ENCODE data around the gene NKAIN1.
A peak's percentile ranks its signal among the peaks of the same experiment; 100 is the strongest.

The NKAIN1 gene

DNA sequence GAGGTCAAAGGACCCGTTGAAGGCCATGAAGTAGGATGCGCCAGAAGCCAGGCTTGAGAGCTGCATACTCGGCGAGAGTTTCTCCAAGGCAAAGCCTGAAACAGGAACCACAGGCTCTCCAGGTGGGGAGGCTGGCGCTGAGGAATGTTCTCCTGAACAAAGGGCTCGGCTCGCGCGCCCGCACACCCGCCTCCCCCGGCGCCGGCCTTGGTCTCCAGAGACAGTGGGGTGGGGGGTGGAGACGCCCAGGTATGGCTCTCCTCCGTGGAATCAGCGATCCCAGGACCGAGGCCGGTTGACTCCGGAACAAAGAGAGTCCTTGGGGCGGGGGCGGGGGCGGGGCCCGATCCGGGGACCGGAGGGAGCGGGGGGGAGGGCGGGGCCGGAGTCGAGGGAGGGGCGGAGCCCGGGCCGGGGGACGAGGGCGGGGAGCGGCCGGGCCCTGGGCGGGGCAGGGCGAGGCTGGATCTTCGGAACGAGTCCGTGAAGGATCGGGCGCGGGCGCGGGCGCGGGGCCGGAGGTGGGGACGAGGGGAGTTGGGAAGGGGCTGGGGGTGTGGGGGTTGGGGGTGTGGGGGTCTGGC lies 85.0 kb downstream of the NKAIN1 start:
- peak overlapping the region; percentile 32 for H2BK120ac ChIP-seq (ENCODE audit: low read depth, low read length)
- H2BK15ac ChIP-seq (replicated peaks; ENCODE audit: low read depth): no peak overlapping the region
- H4K5ac ChIP-seq (ENCODE audit: low read length): peak overlapping the region; percentile 14
- no peaks in the 10 kb centered on the region for H3K27me3 ChIP-seq (ENCODE audit: insufficient read depth, low read length, poor library complexity)
- H2AK5ac ChIP-seq (ENCODE audit: low read length): no peak overlapping the region
- H3K4me2 ChIP-seq (ENCODE audit: low read length): peak overlapping the region; percentile 5
- no peak overlapping the region for H2BK5ac ChIP-seq (ENCODE audit: low read length)
- H3K36me3 ChIP-seq (ENCODE audit: control insufficient read depth, insufficient read depth, low read length): no peaks in the 10 kb centered on the region
- peak overlapping the region; percentile 73 for H3K9ac ChIP-seq (ENCODE audit: low read length)
- H3K18ac ChIP-seq (ENCODE audit: low read length): peak overlapping the region; percentile 97
- H3K79me2 ChIP-seq (ENCODE audit: control insufficient read depth, insufficient read depth, low read length): no peaks in the 10 kb centered on the region
- H3K4ac ChIP-seq (ENCODE audit: low read depth, low read length): peak overlapping the region; percentile 94
- peak overlapping the region; percentile 97 for H3K27ac ChIP-seq (ENCODE audit: low read depth, low read length)
- H3K56ac ChIP-seq (ENCODE audit: low read length): peak overlapping the region; percentile 59
- H3K23ac ChIP-seq (ENCODE audit: low read length): no peak overlapping the region
- DNase-seq: peak; percentile 98
- H3K4me1 ChIP-seq (ENCODE audit: control insufficient read depth, low read depth, low read length): peaks cover 1% of the 10 kb centered on the region
- peak overlapping the region; percentile 98 for H4K8ac ChIP-seq (ENCODE audit: low read depth, low read length)
- H3K79me1 ChIP-seq (ENCODE audit: low read length): no peaks in the 10 kb centered on the region
- WGBS (ENCODE audit: extremely low coverage, insufficient coverage, low lambda C conversion rate): no CpG with 5 or more reads among the region's 51 CpGs
- peak overlapping the region; percentile 17 for H3K4me3 ChIP-seq (ENCODE audit: low read length)

- DNase-seq: no peak
- Histone ChIP-seq H3K4me2 (ENCODE audit: low read length) (peak overlapping the region; percentile 5), H4K5ac (ENCODE audit: low read length) (peak overlapping the region; percentile 14), H3K4ac (ENCODE audit: low read depth, low read length) (peak overlapping the region; percentile 83), H2BK120ac (ENCODE audit: low read depth, low read length) (no peak overlapping the region), H2BK15ac (replicated peaks; ENCODE audit: low read depth) (no peak overlapping the region), H3K18ac (ENCODE audit: low read length) (peak overlapping the region; percentile 29), H3K27ac (ENCODE audit: low read depth, low read length) (peak overlapping the region; percentile 97), H4K8ac (ENCODE audit: low read depth, low read length) (peak overlapping the region; percentile 97), H3K79me1 (ENCODE audit: low read length) (no peaks in the 10 kb centered on the region), H3K23ac (ENCODE audit: low read length) (no peak overlapping the region), H3K36me3 (ENCODE audit: control insufficient read depth, insufficient read depth, low read length) (no peaks in the 10 kb centered on the region), H2BK5ac (ENCODE audit: low read length) (no peak overlapping the region), H3K79me2 (ENCODE audit: control insufficient read depth, insufficient read depth, low read length) (no peaks in the 10 kb centered on the region), H3K4me1 (ENCODE audit: control insufficient read depth, low read depth, low read length) (peaks cover 1% of the 10 kb centered on the region), H3K9ac (ENCODE audit: low read length) (peak overlapping the region; percentile 73), H2AK5ac (ENCODE audit: low read length) (no peak overlapping the region), H3K4me3 (ENCODE audit: low read length) (no peak overlapping the region), H3K56ac (ENCODE audit: low read length) (peak overlapping the region; percentile 59), H3K27me3 (ENCODE audit: insufficient read depth, low read length, poor library complexity) (no peaks in the 10 kb centered on the region)
- no CpG with 5 or more reads among the region's 19 CpGs for WGBS (ENCODE audit: extremely low coverage, insufficient coverage, low lambda C conversion rate)
Measured at GRCh38 chr1:31154000-31154631, 85.6 kb downstream of the NKAIN1 start.

GRCh38 chr1:31153423-31153822 lies 86.3 kb downstream of the NKAIN1 start:
- H3K79me2 ChIP-seq (ENCODE audit: control insufficient read depth, insufficient read depth, low read length): no peaks in the 10 kb centered on the region
- H3K4me2 ChIP-seq (ENCODE audit: low read length): no peak overlapping the region
- H2AK5ac ChIP-seq (ENCODE audit: low read length): no peak overlapping the region
- H3K23ac ChIP-seq (ENCODE audit: low read length): no peak overlapping the region
- no peaks in the 10 kb centered on the region for H3K27me3 ChIP-seq (ENCODE audit: insufficient read depth, low read length, poor library complexity)
- H3K4me3 ChIP-seq (ENCODE audit: low read length): no peak overlapping the region
- H3K4me1 ChIP-seq (ENCODE audit: control insufficient read depth, low read depth, low read length): peaks cover 1% of the 10 kb centered on the region
- no peak overlapping the region for H2BK120ac ChIP-seq (ENCODE audit: low read depth, low read length)
- WGBS (ENCODE audit: extremely low coverage, insufficient coverage, low lambda C conversion rate): no CpG with 5 or more reads among the region's 3 CpGs
- no peak overlapping the region for H3K9ac ChIP-seq (ENCODE audit: low read length)
- H3K36me3 ChIP-seq (ENCODE audit: control insufficient read depth, insufficient read depth, low read length): no peaks in the 10 kb centered on the region
- H4K8ac ChIP-seq (ENCODE audit: low read depth, low read length): no peak overlapping the region
- H3K18ac ChIP-seq (ENCODE audit: low read length): no peak overlapping the region
- H4K5ac ChIP-seq (ENCODE audit: low read length): no peak overlapping the region
- H3K79me1 ChIP-seq (ENCODE audit: low read length): no peaks in the 10 kb centered on the region
- H2BK5ac ChIP-seq (ENCODE audit: low read length): no peak overlapping the region
- no peak overlapping the region for H3K27ac ChIP-seq (ENCODE audit: low read depth, low read length)
- DNase-seq: no peak
- no peak overlapping the region for H3K56ac ChIP-seq (ENCODE audit: low read length)
- no peak overlapping the region for H2BK15ac ChIP-seq (replicated peaks; ENCODE audit: low read depth)
- H3K4ac ChIP-seq (ENCODE audit: low read depth, low read length): no peak overlapping the region

GRCh38 chr1:31152181-31152795 lies 87.4 kb downstream of the NKAIN1 start:
- Histone ChIP-seq H2AK5ac (ENCODE audit: low read length) (no peak overlapping the region), H3K27me3 (ENCODE audit: insufficient read depth, low read length, poor library complexity) (no peaks in the 10 kb centered on the region), H3K56ac (ENCODE audit: low read length) (no peak overlapping the region), H4K8ac (ENCODE audit: low read depth, low read length) (no peak overlapping the region), H3K79me2 (ENCODE audit: control insufficient read depth, insufficient read depth, low read length) (no peaks in the 10 kb centered on the region), H2BK15ac (replicated peaks; ENCODE audit: low read depth) (no peak overlapping the region), H3K23ac (ENCODE audit: low read length) (no peak overlapping the region), H3K27ac (ENCODE audit: low read depth, low read length) (no peak overlapping the region), H2BK5ac (ENCODE audit: low read length) (no peak overlapping the region), H3K4ac (ENCODE audit: low read depth, low read length) (no peak overlapping the region), H3K9ac (ENCODE audit: low read length) (no peak overlapping the region), H3K79me1 (ENCODE audit: low read length) (no peaks in the 10 kb centered on the region), H3K4me3 (ENCODE audit: low read length) (no peak overlapping the region), H3K18ac (ENCODE audit: low read length) (no peak overlapping the region), H2BK120ac (ENCODE audit: low read depth, low read length) (no peak overlapping the region), H3K4me2 (ENCODE audit: low read length) (no peak overlapping the region), H3K4me1 (ENCODE audit: control insufficient read depth, low read depth, low read length) (peaks cover 1% of the 10 kb centered on the region), H3K36me3 (ENCODE audit: control insufficient read depth, insufficient read depth, low read length) (no peaks in the 10 kb centered on the region), H4K5ac (ENCODE audit: low read length) (no peak overlapping the region)
- no CpG with 5 or more reads among the region's 8 CpGs for WGBS (ENCODE audit: extremely low coverage, insufficient coverage, low lambda C conversion rate)
- DNase-seq: peak; percentile 81

DNA sequence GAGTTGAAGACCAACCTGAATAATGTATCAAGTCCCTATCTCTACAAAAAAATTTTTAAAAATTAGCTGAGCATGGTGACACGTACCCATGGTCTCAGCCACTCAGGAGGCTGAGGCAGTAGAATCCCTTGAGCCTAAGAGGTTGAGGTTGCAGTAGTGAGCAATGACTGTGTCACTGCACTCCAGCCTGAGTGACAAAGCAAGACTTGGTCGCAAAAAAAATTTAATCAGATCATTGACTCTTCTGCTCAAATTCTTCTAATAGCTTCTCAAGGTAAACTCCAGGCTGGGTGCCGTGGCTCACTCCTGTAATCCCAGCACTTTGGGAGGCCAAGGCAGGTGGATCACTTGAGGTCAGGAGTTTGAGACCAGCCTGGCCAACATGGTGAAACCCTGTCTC lies 88.3 kb downstream of the NKAIN1 start:
- no peak overlapping the region for H3K4me3 ChIP-seq (ENCODE audit: low read length)
- H3K56ac ChIP-seq (ENCODE audit: low read length): no peak overlapping the region
- no peak overlapping the region for H2BK15ac ChIP-seq (replicated peaks; ENCODE audit: low read depth)
- H2BK120ac ChIP-seq (ENCODE audit: low read depth, low read length): no peak overlapping the region
- H3K4me2 ChIP-seq (ENCODE audit: low read length): no peak overlapping the region
- H2BK5ac ChIP-seq (ENCODE audit: low read length): no peak overlapping the region
- H4K8ac ChIP-seq (ENCODE audit: low read depth, low read length): no peak overlapping the region
- no peaks in the 10 kb centered on the region for H3K36me3 ChIP-seq (ENCODE audit: control insufficient read depth, insufficient read depth, low read length)
- WGBS (ENCODE audit: extremely low coverage, insufficient coverage, low lambda C conversion rate): no CpG with 5 or more reads among the region's 3 CpGs
- no peak overlapping the region for H3K9ac ChIP-seq (ENCODE audit: low read length)
- H3K4me1 ChIP-seq (ENCODE audit: control insufficient read depth, low read depth, low read length): peaks cover 1% of the 10 kb centered on the region
- DNase-seq: no peak
- H3K79me2 ChIP-seq (ENCODE audit: control insufficient read depth, insufficient read depth, low read length): no peaks in the 10 kb centered on the region
- H3K18ac ChIP-seq (ENCODE audit: low read length): no peak overlapping the region
- H3K79me1 ChIP-seq (ENCODE audit: low read length): no peaks in the 10 kb centered on the region
- no peaks in the 10 kb centered on the region for H3K27me3 ChIP-seq (ENCODE audit: insufficient read depth, low read length, poor library complexity)
- H3K4ac ChIP-seq (ENCODE audit: low read depth, low read length): no peak overlapping the region
- no peak overlapping the region for H2AK5ac ChIP-seq (ENCODE audit: low read length)
- H4K5ac ChIP-seq (ENCODE audit: low read length): no peak overlapping the region
- no peak overlapping the region for H3K23ac ChIP-seq (ENCODE audit: low read length)
- H3K27ac ChIP-seq (ENCODE audit: low read depth, low read length): no peak overlapping the region
